ENCODE results near the gene GOLGA6L7. TPM values are rescaled to one million over a fixed set of nuclear protein-coding genes. Genes with fewer than 3 reads are reported as not detected.
"Not testable (repeated sequence)": the region's sequence is repeated elsewhere in the genome, so short reads cannot be mapped to it uniquely, and the experiment has no call there.

GOLGA6L7 gene
- total RNA-seq, 4 donors from 2014 or later, result not detected

DNA sequence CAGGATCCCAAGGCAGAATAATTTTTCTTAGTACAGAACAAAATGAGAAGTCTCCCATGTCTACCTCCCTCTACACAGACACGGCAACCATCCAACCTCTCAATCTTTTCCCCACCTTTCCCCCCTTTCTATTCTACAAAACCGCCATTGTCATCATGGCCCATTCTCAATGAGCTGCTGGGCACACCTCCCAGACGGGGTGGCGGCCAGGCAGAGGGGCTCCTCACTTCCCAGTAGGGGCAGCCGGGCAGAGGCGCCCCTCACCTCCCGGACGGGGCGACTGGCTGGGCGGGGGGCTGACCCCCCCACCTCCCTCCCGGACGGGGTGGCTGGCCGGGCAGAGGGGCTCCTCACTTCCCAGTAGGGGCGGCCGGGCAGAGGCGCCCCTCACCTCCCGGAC is 827 bp upstream of the GOLGA6L7 start:
- WGBS, 2 donors (ENCODE audit: low coverage in 1 of 2), result 96 to 100% methylated on average over 1 to 3 of the region's 17 CpGs
- DNase-seq; H3K4me3 ChIP-seq; H3K36me3 ChIP-seq; H3K27me3 ChIP-seq; H3K27ac ChIP-seq; intact Hi-C loops (cut with DNase I; ENCODE audit: low total_unique reads); H3K4me1 ChIP-seq; in situ Hi-C loops (cut with MboI; ENCODE audit: low pct_ligation_motif_present in 1 of 4, low pct_unique_long_range_greater_than_20kb in 1 of 4, low sequenced_read_pairs in 3 of 4); H3K9me3 ChIP-seq: not testable (repeated sequence)

GRCh38 chr15:28847959-28848358 is 485 bp downstream of the GOLGA6L7 start:
- DNase-seq; intact Hi-C loops (cut with DNase I; ENCODE audit: low total_unique reads); H3K27me3 ChIP-seq: not testable (repeated sequence)

DNA sequence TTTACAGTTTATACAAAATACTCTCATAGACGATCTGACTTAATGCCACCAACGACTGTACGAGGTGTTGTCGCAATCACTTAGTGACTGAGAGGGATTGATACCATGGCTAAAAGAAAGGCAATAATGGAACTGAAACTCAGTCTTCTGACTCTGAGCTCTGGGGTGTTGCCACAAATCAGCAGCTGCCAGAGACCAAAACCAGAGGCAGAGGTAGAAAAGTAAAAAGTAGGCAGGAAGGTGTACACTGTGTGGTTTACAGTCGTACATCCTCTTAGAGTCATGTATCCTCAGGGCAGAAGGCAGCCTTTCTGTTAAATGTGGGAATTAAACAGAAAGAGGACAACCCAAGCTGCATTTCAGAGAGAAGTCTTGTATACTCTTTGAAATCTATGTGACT is 1.2 kb downstream of the GOLGA6L7 start:
- DNase-seq; intact Hi-C loops (cut with DNase I; ENCODE audit: low total_unique reads); H3K36me3 ChIP-seq; H3K27me3 ChIP-seq; H3K27ac ChIP-seq; in situ Hi-C loops (cut with MboI; ENCODE audit: low pct_ligation_motif_present in 1 of 4, low pct_unique_long_range_greater_than_20kb in 1 of 4, low sequenced_read_pairs in 3 of 4); H3K4me3 ChIP-seq; H3K9me3 ChIP-seq; H3K4me1 ChIP-seq: not testable (repeated sequence)
- 71% methylated on average over 2 of the region's 5 CpGs; no CpG with 5 or more reads in 1 of the 2 donors for WGBS, 2 donors (ENCODE audit: low coverage in 1 of 2)

More at GRCh38 chr15:28847959-28848358, 485 bp downstream of the GOLGA6L7 start:
- H3K36me3 ChIP-seq; in situ Hi-C loops (cut with MboI; ENCODE audit: low pct_ligation_motif_present in 1 of 4, low pct_unique_long_range_greater_than_20kb in 1 of 4, low sequenced_read_pairs in 3 of 4); H3K9me3 ChIP-seq; H3K4me3 ChIP-seq; H3K27ac ChIP-seq; H3K4me1 ChIP-seq: not testable (repeated sequence)
- 91% methylated on average over 9 of the region's 9 CpGs; no CpG with 5 or more reads in 1 of the 2 donors for WGBS, 2 donors (ENCODE audit: low coverage in 1 of 2)

DNA sequence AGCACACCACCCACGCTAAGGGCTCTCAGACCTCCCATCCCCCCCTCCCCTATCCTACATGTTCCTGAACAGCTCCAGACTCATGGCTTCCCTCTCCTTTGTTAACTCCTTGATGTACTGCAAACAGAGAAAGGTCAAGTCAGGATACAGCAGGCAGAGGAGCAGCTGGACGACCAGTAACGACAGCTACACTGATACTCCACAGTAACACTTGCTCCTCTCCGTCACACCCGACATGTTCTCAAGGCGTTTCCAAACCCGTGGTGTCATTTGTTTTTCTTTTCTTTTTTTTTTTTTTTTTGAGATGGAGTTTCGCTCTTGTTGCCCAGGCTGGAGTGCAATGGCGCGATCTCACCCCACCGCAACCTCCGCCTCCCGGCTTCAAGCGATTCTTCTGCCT is 4.3 kb downstream of the GOLGA6L7 start:
- H3K27me3 ChIP-seq; in situ Hi-C loops (cut with MboI; ENCODE audit: low pct_ligation_motif_present in 1 of 4, low pct_unique_long_range_greater_than_20kb in 1 of 4, low sequenced_read_pairs in 3 of 4); H3K4me1 ChIP-seq; DNase-seq; H3K9me3 ChIP-seq; H3K4me3 ChIP-seq; H3K27ac ChIP-seq; H3K36me3 ChIP-seq; intact Hi-C loops (cut with DNase I; ENCODE audit: low total_unique reads): not testable (repeated sequence)
- WGBS, 2 donors (ENCODE audit: low coverage in 1 of 2), result 79% methylated on average over 13 of the region's 14 CpGs; no CpG with 5 or more reads in 1 of the 2 donors

- H3K9me3 ChIP-seq; H3K4me1 ChIP-seq; H3K4me3 ChIP-seq; H3K36me3 ChIP-seq; in situ Hi-C loops (cut with MboI; ENCODE audit: low pct_ligation_motif_present in 1 of 4, low pct_unique_long_range_greater_than_20kb in 1 of 4, low sequenced_read_pairs in 3 of 4); H3K27me3 ChIP-seq; H3K27ac ChIP-seq; DNase-seq; intact Hi-C loops (cut with DNase I; ENCODE audit: low total_unique reads): not testable (repeated sequence)
- 86 to 92% methylated on average over 6 to 12 of the region's 12 CpGs for WGBS, 2 donors (ENCODE audit: low coverage in 1 of 2)
These were observed 4.9 kb downstream of the GOLGA6L7 start for GRCh38 chr15:28843520-28843919.

DNA sequence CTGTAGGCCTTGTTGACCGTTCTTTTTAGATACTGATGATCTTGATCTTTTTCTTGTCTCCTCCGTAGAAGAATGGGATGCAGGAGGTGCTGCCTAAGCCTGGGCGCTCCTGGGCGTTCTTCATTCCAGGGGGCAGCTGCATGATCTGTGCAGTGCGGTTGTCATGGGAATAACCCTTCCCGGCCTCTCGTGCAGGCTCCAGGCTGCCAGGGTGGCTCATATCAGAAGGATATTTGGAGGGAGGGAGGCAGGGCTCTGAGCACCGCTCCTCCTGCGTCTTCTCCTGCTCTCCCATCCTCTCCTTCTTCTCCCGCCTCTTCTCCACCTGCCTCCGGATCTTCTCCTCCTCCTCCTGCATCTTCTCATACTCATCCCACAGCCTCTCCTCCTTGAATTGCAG is 6.2 kb downstream of the GOLGA6L7 start:
- intact Hi-C loops (cut with DNase I; ENCODE audit: low total_unique reads); H3K9me3 ChIP-seq; H3K4me1 ChIP-seq; in situ Hi-C loops (cut with MboI; ENCODE audit: low pct_ligation_motif_present in 1 of 4, low pct_unique_long_range_greater_than_20kb in 1 of 4, low sequenced_read_pairs in 3 of 4); H3K27me3 ChIP-seq; H3K27ac ChIP-seq; H3K36me3 ChIP-seq; DNase-seq; H3K4me3 ChIP-seq: not testable (repeated sequence)
- 67 to 86% methylated on average over 11 of the region's 11 CpGs for WGBS, 2 donors (ENCODE audit: low coverage in 1 of 2)

- DNase-seq; H3K27ac ChIP-seq; in situ Hi-C loops (cut with MboI; ENCODE audit: low pct_ligation_motif_present in 1 of 4, low pct_unique_long_range_greater_than_20kb in 1 of 4, low sequenced_read_pairs in 3 of 4); intact Hi-C loops (cut with DNase I; ENCODE audit: low total_unique reads); H3K27me3 ChIP-seq; H3K9me3 ChIP-seq; H3K36me3 ChIP-seq; H3K4me1 ChIP-seq; H3K4me3 ChIP-seq: not testable (repeated sequence)
- WGBS, 2 donors (ENCODE audit: low coverage in 1 of 2), result no CpG with 5 or more reads among the region's 9 CpGs
These were observed 8.2 kb downstream of the GOLGA6L7 start for GRCh38 chr15:28840285-28840684.

GRCh38 chr15:28834957-28835585 is 13.4 kb downstream of the GOLGA6L7 start:
- in situ Hi-C loops (cut with MboI; ENCODE audit: low pct_ligation_motif_present in 1 of 4, low pct_unique_long_range_greater_than_20kb in 1 of 4, low sequenced_read_pairs in 3 of 4); H3K4me1 ChIP-seq; H3K4me3 ChIP-seq; H3K27me3 ChIP-seq; intact Hi-C loops (cut with DNase I; ENCODE audit: low total_unique reads); H3K27ac ChIP-seq; H3K9me3 ChIP-seq; DNase-seq; H3K36me3 ChIP-seq: not testable (repeated sequence)
- 65 to 86% methylated on average over 2 to 10 of the region's 10 CpGs for WGBS, 2 donors (ENCODE audit: low coverage in 1 of 2)

DNA sequence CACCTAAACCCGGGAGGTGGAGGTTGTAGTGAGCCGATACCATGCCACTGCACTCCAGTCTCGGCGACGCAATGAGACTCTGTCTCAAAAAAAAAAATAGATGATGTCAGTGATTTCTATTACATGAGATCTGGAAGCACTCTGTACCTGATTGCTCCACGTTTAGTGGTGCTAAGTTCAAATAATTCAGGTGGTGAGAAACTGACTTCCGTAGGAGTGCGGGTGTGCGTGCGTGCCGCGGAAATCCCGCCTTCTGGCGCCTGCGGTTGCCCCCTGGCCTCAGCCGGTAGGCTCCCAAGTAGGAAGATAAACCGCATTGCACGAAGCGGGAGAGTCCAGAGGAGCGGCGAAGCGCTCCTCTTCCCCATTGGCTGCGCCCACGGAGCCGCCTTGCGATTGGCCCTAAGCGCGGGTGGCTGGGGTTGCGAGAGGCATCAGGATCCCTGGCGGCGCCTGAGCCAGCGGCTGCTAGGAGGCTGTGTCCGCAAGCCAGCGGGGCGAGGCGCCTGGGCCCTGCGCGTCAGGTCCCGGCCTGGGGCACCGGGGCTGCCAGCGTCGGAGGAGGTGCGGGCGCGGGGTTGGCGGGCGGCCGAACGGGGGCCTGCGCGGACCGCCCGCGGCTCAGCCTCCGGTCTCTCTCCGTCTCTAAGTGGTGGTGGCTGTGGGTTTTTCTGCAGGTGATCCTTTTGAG is 16.4 kb downstream of the GOLGA6L7 start:
- H3K27me3 ChIP-seq; intact Hi-C loops (cut with DNase I; ENCODE audit: low total_unique reads); H3K27ac ChIP-seq; H3K9me3 ChIP-seq; H3K36me3 ChIP-seq; in situ Hi-C loops (cut with MboI; ENCODE audit: low pct_ligation_motif_present in 1 of 4, low pct_unique_long_range_greater_than_20kb in 1 of 4, low sequenced_read_pairs in 3 of 4); H3K4me1 ChIP-seq: not testable (repeated sequence)
- H3K4me3 ChIP-seq, result peak overlapping the region in 3 of 4 donors; percentile 7 to 40 (median 23)
- peak; percentile 19 for DNase-seq
- 28 to 67% methylated on average over 1 to 51 of the region's 56 CpGs for WGBS, 2 donors (ENCODE audit: low coverage in 1 of 2)

- H3K27ac ChIP-seq; in situ Hi-C loops (cut with MboI; ENCODE audit: low pct_ligation_motif_present in 1 of 4, low pct_unique_long_range_greater_than_20kb in 1 of 4, low sequenced_read_pairs in 3 of 4); DNase-seq; H3K27me3 ChIP-seq; intact Hi-C loops (cut with DNase I; ENCODE audit: low total_unique reads); H3K9me3 ChIP-seq; H3K4me3 ChIP-seq; H3K36me3 ChIP-seq; H3K4me1 ChIP-seq: not testable (repeated sequence)
- WGBS, 2 donors (ENCODE audit: low coverage in 1 of 2), result 76 to 82% methylated on average over 2 of the region's 2 CpGs
These were observed 27.0 kb downstream of the GOLGA6L7 start for GRCh38 chr15:28821420-28821819.

GRCh38 chr15:28819930-28820295 is 28.5 kb downstream of the GOLGA6L7 start:
- H3K4me1 ChIP-seq; intact Hi-C loops (cut with DNase I; ENCODE audit: low total_unique reads); DNase-seq; H3K36me3 ChIP-seq; H3K4me3 ChIP-seq; H3K27me3 ChIP-seq; in situ Hi-C loops (cut with MboI; ENCODE audit: low pct_ligation_motif_present in 1 of 4, low pct_unique_long_range_greater_than_20kb in 1 of 4, low sequenced_read_pairs in 3 of 4); H3K9me3 ChIP-seq; H3K27ac ChIP-seq: not testable (repeated sequence)
- no CpG with 5 or more reads among the region's 3 CpGs for WGBS, 2 donors (ENCODE audit: low coverage in 1 of 2)

Measured in transverse colon (tissue), 4 donors.